Heart left ventricle (tissue), 13 donors: ENCODE measurements around the gene GOLGA6L10.
"Not testable (repeated sequence)": the region's sequence is repeated elsewhere in the genome, so short reads cannot be mapped to it uniquely, and the experiment has no call there.

Experiments
- POLR2A ChIP-seq, 2 donors: fragments of 450-650 bp; IDR thresholded peaks; one replicate each; pipeline ENCODE4 v1.6.1; 2017; ENCODE audit warnings: antibody characterized with exemption in 2 of 2, mild to moderate bottlenecking in 2 of 2, moderate library complexity in 2 of 2
- TF ChIP-seq, protein P1 (sequence below), 12 donors: fragments of 200-600 bp; sonication (generic) in 4 of 12; IDR thresholded peaks; one replicate each; pipeline versions ENCODE4 v1.5.0 to v1.8.0; 2018 to 2022; ENCODE audit warnings: antibody characterized with exemption in 12 of 12, mild to moderate bottlenecking in 5 of 12
- donor health status: ischemic (EF 13 %, LVEDD 7.1; RV severe dilation, severe dysfunction).
- donor health status: DM: no; HTN: yes; CAD: no.
- donor health status: DM: no; HTN: no; CAD: no.
- donor health status: ischemic (EF 25% LVEDD 6.9; RV normal size, moderate dysfunction).
- donor health status: ischemic (EF 25% LVEDD 5.7; RV mildly dilated, moderate dysfunction).
- donor health status: ischemic (EF 35%, LVEDD 5.7; RV mildly dilated, moderate dysfunction).
- donor health status: nonischemic (EF 11% LVEDD 7.7; RV severe dilation, severe dysfunction).
- donor health status: DM: yes; HTN: yes; CAD: no.
- donor health status: PGD.
- donor health status: ischemic (EF 29% LVEDD 5.4; RV normal size, mild dysfunction).
- donor health status: nonischemic (EF 23%, LVEDD 6.1; RV moderate dilation, normal function).

DNA sequence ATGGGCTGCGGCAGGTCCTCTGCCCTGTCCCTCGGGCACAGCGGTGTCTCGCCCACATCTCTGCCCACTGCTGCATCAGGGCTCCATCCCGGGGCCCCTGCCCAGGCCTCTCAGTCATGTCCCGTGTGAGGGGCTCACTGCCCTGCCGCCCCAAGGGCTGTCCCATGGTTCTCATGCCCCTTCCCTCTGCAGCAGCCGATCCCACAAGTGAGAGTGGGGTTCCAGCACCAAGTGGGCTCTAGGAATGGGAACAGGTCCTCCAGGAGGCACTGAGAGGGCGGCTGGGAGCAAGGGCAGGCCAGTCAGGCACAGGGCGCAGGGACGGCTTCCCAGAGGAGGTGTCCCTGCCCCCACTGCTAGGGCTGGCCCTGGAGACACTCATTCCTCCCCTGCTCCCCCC is 18.4 kb downstream of the GOLGA6L10 start:
- TF ChIP-seq POLR2A (IDR thresholded peaks at IDR 0.05), result not testable (repeated sequence)
- TF ChIP-seq, protein P1, sequence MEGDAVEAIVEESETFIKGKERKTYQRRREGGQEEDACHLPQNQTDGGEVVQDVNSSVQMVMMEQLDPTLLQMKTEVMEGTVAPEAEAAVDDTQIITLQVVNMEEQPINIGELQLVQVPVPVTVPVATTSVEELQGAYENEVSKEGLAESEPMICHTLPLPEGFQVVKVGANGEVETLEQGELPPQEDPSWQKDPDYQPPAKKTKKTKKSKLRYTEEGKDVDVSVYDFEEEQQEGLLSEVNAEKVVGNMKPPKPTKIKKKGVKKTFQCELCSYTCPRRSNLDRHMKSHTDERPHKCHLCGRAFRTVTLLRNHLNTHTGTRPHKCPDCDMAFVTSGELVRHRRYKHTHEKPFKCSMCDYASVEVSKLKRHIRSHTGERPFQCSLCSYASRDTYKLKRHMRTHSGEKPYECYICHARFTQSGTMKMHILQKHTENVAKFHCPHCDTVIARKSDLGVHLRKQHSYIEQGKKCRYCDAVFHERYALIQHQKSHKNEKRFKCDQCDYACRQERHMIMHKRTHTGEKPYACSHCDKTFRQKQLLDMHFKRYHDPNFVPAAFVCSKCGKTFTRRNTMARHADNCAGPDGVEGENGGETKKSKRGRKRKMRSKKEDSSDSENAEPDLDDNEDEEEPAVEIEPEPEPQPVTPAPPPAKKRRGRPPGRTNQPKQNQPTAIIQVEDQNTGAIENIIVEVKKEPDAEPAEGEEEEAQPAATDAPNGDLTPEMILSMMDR (IDR thresholded peaks at IDR 0.05), result not testable (repeated sequence)
